GM23248 (cell line): ENCODE data around the gene KHDRBS2.

Source experiments
- EZH2 ChIP-seq: fragments of 200-600 bp; sonication (generic); IDR thresholded peaks from 2 replicates; pipeline ENCODE4 v1.6.1; 2018; ENCODE audit warnings: antibody characterized with exemption, mild to moderate bottlenecking; ENCODE audit not compliant: insufficient read depth, poor library complexity, severe bottlenecking
- EZH2phosphoT487 ChIP-seq: fragments of 200-600 bp; sonication (generic); IDR thresholded peaks from 2 replicates; pipeline ENCODE4 v1.6.1; 2018; ENCODE audit warnings: antibody characterized with exemption, moderate library complexity, mild to moderate bottlenecking, low read depth; ENCODE audit not compliant: insufficient read depth

- TF ChIP-seq EZH2phosphoT487 (no peak), EZH2 (no peak)
Measured at GRCh38 chr6:62324834-62325233, 38.8 kb upstream of the KHDRBS2 start.
